Stimulated activated CD4-positive, alpha-beta T cell treated with anti-CD3 and anti-CD28 coated beads, Interleukin-1b, Interleukin-23, amount 100 ng/mL, for 24 hours (primary cell): ENCODE results near the gene NCBP2.
"Not testable (repeated sequence)": the region's sequence is repeated elsewhere in the genome, so short reads cannot be mapped to it uniquely, and the experiment has no call there.

Source experiments
- DNase-seq, 4 experiments: peaks; one replicate each; pipeline ENCODE4 v3.0.0-alpha.2; 2020; ENCODE audit warnings: low read depth in 4 of 4, low spot score in 1 of 4

The NCBP2 gene

DNA sequence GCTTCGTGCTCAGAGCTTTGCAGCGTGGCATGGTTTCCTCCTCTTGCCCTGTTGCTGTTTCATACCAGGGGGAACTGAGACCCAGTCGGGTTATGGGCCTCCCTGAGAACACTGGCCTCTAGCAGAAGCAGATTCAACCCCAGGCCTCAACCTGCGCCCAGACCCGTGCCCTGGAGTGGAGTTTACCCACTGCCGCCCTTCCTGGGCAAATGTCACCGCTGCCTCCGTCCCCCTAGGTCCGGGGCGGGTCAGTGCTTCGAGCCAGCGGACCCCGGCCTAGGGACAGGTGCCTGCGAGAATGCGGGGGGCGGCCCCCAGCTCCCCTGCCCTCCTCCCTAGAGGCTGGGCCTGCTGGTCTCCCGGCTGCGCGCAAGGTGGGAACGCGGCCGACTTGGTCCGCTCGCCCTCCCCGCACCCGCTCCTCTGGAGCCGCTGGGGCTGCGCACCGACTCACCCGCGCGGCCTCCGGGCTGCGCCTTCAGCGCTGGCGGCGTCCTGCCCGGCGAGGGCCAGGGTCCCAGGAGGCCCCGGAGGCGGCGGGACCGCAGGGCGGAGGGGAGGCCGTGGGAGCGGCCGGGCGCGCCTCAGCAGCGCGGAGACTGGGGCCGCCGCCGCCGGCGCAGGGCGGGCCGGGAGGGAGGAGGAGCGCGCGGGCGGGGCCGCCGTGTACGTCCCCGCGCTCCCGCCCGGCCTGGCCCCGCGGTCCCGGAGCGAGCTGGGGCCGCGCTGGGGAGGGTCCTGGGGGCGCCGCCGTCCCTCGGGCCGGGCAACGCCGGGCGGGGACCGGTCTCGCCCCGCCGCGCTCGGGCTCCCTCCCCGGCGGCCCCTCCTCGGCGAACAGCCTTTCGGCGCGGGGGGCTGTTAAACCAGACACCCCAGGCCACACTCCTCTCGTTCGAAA, 26.2 kb upstream of the NCBP2 start, which contains the start of gene PIGZ:
PIGZ (minus strand) TSS at position 601 of the 901 bp plus-strand sequence. CDS start 16,802 bp downstream, outside the sequence.
- DNase-seq, result peak in 2 of 4 experiments; percentile 14 to 40

DNA sequence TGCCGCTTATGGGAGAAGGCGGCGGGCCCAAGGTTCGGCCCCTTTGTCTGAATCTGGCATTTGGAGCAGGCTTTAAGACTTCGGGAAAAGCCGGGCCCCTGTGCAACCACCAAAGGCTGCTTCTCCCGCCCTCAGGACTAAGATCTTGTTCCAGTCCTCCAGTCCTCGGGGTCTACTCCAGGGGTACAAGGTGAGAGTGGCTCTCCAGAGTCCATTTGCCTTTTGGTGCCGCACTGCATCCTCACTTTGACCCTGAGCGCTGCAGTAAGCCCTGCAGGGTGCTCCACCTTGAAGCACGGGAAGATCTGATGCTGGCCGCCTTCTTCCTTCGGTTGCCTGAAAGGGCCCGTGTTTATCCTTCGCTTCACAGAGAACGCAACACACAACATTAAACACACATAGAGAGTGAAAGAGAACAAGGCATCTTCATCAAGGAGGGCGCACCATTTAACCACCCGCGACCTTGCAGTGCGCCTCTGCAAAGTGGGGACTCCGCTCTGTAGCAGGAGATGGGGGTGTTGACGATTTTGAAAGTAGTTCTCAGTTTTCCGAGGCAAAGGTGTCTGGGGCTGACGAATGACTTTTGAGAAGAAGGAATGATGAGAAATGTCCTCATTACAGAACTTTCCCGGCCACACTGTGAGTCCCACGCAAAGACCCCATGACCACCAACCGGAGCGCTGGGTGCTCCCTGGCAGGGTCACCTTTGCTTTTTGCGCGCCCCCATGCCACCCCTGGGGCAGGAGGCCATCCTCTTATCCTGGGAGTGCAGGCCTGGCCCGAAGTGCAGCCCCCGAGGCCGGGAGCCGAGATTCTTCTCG, 25.3 kb upstream of the NCBP2 start:
- DNase-seq, result no peak

DNA sequence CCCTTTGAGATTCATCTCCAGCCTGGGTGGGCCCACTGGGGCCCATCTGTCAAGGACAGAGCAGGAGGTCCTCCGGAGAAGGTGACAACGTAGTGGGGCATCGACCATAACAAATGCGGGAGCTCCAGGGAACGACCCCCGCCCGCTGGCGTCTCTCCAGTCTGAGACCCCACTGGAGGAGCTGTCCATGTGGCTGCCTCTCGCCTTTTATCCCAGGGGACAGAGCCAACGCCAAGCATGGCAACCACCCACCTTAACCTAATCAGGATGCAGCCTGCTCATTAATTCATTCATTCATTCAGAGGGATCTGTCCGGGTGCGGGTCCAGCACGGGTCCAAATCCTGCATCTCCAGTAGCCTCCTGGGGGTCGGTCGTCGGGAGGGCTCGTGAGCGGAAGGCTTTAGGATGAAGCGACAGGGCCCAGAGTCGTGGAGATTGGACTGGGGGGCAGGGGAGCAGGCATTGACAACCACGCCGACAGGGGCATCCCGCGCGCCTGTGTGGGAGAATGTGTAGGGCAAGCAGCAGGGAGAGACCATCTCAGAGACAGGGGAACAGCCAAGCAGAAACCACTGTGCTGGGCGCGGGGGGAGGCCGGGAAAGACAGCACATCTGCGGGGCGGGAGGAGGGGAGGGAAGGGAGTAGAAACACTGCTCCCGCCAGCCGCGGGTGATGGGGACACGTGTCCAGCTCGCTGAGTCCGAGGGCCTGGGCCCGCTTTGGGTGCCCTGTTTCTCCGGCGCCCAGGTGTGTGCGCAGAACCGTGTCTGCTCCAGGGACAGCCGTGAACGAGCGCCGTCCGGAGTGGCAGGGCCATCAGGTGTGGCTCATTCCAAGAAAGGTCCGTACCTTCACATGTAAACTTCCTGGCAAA, 24.4 kb upstream of the NCBP2 start:
- no peak for DNase-seq

DNA sequence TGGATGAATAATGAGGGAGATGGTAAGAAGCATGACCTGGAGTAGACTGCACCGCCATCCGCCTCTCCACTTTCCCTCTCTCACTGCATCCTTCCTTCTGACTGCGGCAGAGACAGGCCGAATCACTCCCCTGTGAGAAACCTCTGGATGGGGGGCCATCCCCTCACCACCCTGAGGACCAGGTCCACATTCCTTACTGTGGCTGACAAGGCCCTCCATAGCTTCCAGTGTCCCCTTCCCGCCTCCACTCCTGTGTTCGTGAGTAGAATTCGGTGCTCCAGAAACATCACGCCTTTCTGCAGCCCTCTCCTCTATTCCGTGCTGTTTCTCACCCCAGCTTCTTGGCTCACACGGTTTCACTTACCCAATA, 23.5 kb upstream of the NCBP2 start:
- no peak for DNase-seq

DNA sequence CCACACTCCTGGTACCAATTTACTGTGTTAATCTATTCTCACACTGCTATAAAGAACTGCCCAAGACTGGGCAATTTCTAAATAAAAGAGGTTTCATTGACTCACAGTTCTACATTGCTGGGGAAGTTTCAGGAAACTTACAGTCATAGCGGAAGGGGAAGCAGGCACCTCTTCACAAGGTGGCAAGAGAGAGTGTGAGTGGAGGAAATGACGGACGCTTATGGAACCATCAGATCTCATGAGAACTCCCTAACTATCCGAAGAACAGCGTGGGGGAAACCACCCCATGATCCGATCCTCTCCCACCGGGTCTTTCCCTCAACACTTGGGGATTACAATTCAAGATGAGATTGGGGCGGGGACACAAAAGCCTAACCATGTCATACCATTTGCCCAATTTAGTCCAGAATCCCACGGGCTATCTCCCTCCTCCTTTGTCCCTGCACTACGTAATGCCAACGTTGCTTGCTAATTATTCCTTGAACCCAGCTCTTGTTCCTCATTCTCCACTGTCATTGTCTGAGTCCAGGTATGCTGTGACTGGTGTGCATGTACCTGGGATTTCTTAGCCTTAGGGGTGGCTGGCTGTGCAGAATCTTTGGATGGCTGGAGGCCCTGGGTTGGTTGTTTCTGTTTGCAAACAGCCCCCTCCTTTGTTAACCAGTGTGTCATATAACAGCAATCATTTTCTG, 22.9 kb upstream of the NCBP2 start:
- DNase-seq, result no peak

DNA sequence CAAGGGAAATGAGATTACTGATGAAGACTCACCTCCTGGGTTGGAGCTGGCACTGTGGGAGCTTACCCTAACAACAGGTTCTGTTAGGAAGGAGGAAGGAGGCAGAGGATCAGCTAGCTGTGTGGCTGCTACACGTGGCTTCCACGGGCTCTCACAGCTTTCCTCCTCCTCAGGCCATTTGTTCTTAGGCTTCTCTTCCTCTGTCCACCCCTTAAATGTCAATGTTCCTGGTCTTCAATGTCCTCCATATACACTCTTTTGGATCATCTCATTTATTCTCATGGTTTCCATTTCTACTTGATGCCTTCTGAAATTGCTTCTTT, 21.3 kb upstream of the NCBP2 start:
- no peak for DNase-seq

DNA sequence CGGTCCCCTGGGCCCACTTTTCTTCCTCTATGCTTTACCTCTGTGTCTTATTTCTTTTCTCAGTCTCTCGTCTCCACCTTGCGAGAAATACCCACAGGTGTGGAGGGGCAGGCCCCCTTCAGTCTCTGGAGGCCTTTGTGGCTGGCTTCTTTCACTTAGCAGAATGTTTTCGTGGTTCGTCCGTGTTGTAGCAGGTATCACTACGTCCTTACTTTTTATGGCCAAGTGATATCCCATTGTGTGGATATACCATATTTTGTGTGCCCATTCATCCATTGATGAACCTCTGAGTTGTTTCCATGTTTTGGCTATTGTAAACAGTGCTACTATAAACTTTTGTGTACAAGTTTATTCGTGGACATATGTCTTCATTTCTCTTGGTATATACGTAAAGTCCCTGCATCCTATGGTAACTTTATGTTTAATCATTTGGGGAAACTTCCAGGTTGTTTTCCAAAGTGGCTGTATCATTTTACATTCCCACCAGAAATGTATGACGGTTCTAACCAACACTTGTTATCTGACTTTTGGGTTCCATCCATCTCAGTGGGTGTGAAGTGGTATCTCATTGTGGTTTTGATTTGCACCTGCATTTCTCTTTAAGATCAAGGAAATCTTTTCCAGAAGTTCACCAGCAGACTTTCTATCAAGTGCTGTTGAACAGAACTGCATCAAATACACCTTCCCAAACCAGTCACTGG, 20.8 kb upstream of the NCBP2 start:
- DNase-seq, result no peak

DNA sequence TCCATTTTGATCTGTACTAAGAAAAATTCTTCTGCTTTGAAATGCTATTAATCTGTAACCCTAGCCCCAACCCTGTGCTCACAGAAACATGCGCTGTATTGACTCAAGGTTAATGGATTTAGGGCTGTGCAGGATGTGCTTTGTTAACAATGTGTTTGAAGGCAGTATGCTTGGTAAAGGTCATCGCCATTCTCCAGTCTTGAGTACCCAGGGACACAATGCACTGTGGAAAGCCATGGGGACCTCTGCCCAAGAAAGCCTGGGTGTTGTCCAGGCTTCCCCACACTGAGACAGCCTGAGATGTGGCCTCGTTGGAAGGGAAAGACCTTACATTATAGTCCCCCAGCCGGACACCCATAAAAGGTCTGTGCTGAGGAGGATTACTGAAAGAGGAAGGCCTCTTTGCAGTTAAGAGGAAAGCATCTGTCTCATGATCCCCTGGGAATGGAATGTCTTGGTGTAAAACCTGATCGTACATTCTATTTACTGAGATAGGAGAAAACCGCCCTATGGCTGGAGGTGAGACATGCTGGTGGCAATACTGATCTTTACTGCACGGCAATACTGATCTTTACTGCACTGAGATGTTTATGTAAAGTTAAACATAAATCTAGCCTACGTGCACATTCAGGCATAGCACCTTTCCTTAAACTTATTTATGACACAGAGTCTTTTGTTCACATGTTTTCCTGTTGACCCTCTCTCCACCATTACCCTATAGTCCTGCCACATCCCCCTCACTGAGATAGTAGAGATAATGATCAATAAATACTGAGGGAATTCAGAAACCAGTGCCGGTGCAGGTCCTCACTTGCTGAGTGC, 20.0 kb upstream of the NCBP2 start:
- DNase-seq, result no peak

DNA sequence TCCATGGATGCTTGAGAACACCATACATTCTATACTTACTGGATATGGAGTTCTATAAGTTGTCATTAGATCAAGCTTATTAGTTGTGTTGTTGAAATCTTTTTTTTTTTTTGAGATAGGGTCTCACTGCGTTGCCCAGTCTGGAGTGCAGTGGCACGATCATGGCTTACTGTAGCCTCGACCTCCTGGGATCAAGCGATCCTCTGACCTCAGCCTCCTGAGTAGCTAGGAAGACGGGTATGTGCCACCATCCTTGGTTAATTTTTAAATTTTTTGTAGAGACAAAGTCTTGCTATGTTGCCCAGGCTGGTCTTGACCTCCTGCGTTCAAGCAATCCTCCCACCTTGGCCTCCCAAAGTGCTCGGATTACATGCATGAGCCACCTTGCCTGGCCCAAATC, 12.5 kb upstream of the NCBP2 start:
- no peak for DNase-seq

DNA sequence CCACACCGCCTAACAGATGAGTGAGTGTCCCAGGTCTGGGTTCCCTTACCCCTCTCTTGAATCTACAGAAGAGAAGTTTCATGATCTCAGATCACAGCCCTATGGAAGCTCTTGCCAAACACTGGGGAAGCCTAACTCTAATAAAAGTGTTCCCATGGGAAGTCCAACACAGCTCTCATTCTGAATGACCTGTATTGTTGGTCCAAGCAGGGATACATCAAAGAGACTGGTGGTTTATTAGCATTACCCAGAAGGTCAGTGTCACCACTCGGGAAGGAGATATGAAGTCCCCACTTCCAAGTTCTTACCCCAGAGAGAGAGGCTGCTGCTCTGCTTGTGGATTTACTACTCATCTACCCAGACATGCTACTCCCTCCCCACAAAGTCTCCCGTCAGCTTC, 9.0 kb upstream of the NCBP2 start:
- DNase-seq, result no peak

DNA sequence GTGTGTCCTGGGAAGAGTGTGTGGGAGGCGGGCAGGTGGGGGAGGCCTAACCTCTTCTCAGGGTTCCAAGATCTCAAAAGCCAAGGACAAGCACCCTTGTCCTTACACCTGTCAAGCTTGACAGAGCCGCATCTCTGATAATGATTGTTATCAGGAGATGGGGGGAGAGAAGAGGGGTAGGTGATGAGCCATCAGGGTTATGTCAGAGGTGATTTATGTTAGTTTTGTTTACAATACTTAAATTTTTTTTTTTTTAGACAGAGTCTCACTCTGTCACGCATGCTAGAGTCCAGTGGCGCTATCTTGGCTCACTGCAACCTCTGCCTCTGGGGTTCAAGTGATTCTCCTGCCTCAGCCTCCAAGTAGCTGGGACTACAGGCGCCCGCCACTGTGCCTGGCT, 7.4 kb upstream of the NCBP2 start:
- DNase-seq, result no peak

DNA sequence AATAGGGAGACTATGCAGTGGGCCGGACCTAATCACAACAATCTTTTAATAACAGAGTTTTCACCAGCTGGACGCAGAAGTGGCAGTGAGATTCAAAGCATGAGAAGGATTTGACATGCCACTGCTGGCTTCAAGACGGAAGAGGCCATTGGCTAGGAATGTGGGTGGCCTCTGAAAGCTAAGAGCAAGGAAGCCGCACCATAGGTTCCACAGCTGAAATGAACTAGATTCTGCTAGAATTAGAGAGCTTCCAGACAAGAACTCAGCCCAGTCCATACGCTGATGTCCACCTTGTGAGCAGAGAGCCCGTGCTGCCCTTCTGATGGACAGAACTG, 6.9 kb upstream of the NCBP2 start:
- DNase-seq, result no peak

DNA sequence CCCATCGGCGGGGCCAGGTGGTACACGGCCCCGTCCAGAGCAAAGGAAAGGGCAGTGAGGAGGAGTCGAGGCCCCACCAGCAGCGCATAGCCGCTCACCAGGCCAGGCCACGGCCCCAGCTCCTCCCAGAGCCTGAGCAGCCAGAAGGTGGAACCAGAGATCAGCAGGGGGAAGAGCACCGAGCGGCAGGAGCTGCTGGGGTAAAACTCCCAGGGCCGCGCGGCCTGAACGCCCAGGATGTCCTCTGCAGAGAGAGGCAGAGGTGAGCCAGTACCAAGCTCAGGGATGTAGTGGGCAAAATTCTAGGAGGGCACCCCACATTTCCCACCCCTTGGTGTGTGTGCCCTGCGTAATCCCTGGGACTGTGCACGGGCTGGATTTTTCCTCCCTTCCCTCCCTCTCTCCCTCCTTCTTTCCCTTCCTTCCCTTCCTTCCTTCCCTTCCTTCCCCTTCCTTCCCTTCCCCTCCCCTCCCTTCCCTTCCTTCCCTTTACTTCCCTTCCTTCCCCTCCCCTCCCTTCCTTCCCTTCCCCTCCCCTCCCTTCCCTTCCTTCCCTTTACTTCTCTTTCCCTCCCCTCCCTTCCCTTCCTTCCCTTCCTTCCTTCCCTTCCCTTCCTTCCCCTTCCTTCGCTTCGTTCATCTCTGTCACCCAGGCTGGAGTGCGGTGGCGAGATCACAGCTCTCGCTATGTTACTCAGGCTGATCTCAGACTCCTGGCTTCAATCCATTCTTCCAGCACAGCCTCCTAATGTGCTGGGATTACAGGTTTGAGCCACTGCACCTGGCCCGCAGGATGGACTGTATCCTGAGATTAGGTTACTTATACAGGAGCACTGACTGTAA, 6.3 kb upstream of the NCBP2 start:
- DNase-seq, result no peak

DNA sequence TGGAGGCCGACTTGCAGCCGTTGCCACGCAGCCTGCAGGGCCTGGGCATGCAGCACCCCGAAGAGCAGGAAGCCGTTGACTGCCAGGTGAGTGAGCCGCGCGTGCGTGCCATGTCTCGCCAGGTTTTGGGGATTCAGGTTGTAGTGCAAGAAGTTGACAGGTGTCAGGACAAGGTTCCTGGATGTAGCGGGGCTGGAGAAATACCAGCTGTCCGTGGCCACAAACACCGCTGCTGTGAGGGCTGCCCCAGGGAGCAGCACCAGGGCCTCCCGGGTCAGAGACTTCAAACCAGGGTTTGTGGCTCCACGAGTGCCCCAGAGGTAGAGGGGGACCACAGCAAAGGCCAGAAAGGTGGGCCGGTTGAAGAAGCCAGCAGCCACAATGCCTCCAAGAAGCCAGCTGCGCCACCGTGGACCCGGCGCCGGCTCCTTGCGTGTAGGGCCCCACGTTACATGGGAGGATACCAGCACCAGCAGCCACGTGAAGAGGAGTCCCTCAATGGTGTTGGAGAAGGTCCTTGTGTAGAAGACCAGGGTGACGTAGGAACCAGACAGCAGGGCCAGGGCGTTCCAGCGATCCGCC, 5.6 kb upstream of the NCBP2 start:
- DNase-seq, result no peak

DNA sequence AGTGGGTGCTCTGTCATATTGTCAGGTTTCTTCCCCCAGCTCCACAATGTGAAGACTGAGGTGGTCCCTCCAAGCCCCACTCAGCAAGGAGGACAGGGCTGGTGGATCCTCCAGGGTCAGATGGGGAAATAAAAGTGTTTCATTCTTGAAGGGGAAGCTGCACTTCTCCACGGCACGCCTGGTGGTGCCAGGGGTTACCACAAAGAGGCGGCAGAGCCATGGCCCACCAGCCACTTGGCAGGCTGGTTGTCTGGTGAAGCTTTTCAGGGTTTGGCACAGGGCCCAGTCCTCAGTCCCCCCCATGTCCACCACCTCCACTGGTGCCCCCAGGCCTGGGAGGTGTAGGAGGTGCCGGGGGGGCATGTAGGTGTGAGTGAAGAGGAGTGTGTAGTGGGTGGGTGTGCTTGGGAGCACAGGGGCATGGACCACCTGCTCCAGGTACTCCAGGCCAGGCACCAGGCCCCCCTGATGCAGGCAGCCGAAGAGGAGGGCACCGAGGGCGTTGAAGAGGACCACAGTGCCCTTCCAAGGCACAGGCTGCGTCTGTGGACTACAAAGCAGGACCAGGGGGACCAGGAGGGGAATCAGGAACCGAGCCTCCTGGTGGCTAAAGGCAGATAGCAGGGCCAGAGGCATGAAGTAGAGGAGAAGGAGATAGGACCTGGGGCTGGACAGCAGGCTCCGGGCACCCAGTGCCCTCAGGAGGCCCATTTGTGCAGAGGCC, 5.0 kb upstream of the NCBP2 start:
- DNase-seq, result no peak

DNA sequence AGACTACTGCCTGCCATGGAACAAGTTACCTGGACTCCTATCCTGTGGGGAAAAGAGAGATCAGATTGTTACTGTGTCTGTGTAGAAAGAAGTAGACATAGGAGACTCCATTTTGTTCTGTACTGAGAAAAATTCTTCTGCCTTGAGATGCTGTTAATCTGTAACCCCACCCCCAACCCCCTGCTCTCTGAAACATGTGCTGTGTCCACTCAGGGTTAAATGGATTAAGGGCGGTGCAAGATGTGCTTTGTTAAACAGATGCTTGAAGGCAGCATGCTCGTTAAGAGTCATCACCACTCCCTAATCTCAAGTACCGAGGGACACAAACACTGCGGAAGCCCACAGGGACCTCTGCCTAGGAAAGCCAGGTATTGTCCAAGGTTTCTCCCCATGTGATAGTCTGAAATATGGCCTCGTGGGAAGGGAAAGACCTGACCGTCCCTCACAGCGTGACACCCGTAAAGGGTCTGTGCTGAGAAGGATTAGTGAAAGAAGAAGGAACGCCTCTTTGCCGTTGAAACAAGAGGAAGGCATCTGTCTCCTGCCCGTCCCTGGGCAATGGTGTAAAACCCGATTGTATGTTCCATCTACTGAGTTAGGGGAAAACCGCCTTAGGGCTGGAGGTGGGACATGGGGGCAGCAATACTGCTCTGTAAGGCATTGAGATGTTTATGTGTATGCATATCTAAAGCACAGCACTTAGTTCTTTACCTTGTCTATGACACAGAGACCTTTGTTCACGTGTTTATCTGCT, 1.9 kb upstream of the NCBP2 start:
- not testable (repeated sequence) for DNase-seq

DNA sequence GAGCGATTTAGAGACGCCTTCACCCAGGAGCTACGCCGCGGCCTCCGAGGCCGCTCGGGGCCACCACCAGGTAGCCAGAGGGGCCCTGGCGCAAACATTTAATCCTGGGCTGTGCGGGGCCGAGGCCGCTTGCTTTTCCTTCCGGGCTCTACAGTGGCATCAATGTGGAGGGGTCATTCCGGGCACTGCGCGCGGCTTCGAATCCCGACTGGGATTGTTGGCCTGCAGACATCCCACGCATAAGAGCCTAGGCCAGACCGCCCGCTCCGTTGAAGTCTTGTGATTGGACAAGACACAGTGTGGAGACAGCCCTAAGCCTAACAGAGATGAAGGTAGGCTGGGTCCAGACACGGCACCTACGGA, 568 bp upstream of the NCBP2 start:
- DNase-seq, result no peak
